IPS DF 19.7 (cell line): ENCODE measurements around the gene INO80.

Experiments used
- DNase-seq: peaks from one replicate; pipeline ENCODE4 v3.0.0-alpha.2; 2013; ENCODE audit warnings: low read depth, low spot score

The INO80 gene

DNA sequence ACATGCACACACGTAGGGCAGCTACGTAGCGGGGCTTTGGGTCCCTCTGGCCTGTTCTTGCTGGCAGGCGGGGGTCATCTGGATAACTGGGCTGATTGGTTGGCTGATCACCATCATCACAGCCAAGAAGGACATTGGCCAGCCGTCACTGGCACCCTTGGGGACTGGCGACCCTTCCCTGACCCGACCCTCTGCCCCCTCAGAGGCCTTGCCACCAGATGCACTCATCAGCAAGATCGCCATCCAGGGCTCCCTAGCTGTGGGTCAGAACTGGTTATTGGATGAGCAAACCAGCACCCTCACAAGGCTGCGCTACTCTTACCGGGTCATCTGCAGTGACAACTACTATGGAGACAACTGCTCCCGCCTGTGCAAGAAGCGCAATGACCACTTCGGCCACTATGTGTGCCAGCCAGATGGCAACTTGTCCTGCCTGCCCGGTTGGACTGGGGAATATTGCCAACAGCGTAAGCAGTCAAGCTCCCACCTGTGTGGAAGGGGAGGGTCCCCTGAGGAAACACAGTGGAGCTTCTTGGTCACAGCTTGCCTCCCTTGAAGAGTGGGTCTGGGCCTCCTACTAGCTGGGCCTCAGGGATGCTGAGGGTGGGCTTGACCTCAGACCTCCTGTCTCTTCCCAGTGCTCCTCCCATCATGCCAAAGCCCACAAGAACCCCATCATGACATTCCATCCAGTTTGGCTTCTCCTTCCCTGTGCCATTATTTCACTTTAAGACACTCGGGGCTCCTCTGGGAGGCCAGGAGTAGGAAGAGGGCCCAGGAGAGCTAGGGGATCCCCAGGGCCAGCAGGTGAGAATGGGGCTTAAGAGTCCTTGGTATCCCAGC, 184.6 kb downstream of the INO80 start:
- DNase-seq: no peak

GRCh38 chr15:40930430-40931299, 185.4 kb downstream of the INO80 start:
- no peak for DNase-seq

DNA sequence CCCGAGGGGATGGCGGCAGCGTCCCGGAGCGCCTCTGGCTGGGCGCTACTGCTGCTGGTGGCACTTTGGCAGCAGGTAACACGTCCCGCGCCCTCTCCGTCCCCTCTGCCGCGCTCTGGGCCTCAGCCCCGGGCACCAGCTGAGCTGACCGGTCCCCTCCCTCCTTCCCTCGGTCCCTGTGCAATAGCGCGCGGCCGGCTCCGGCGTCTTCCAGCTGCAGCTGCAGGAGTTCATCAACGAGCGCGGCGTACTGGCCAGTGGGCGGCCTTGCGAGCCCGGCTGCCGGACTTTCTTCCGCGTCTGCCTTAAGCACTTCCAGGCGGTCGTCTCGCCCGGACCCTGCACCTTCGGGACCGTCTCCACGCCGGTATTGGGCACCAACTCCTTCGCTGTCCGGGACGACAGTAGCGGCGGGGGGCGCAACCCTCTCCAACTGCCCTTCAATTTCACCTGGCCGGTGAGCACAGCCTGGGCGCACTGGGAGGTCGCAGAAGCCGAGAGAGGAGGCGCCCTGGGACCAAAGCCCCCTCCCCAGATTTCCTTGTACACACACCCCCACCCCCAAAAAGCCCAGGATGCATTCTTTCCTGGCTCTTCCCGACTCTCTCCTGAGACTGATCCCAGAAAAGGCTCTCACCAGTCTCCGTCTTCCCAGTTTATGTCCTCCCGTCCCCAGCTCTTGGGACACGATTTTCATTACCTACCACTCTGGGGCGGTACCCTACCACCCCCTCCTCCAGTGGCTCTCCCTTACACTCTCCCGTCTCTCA, 186.2 kb downstream of the INO80 start:
- no peak for DNase-seq
